ENCODE measurements around the gene PAM.

Gene PAM

GRCh38 chr5:102815540-102816332 is 60.6 kb downstream of the PAM start:
- DNase-seq, result peak; percentile 73 to 75

GRCh38 chr5:102818345-102818744 is 63.2 kb downstream of the PAM start:
- DNase-seq, result no peak

- DNase-seq, result no peak
Observed at GRCh38 chr5:102818934-102819333, 63.8 kb downstream of the PAM start.

GRCh38 chr5:102819634-102820033 is 64.5 kb downstream of the PAM start:
- no peak for DNase-seq

- DNase-seq, result no peak
Observed at GRCh38 chr5:102823441-102823874, 68.4 kb downstream of the PAM start.

- peak in 1 of 2 experiments; percentile 6 for DNase-seq
Observed at GRCh38 chr5:102826629-102827028, 71.5 kb downstream of the PAM start.

GRCh38 chr5:102830241-102830640 is 75.1 kb downstream of the PAM start:
- DNase-seq, result no peak

- no peak for DNase-seq
Observed at GRCh38 chr5:102832445-102832844, 77.3 kb downstream of the PAM start.

GRCh38 chr5:102833146-102833545 is 78.0 kb downstream of the PAM start:
- DNase-seq, result no peak

GRCh38 chr5:102834438-102834964 is 79.4 kb downstream of the PAM start:
- DNase-seq, result peak; percentile 64 to 82

- DNase-seq, result peak; percentile 25 to 30
Observed at GRCh38 chr5:102835717-102836116, 80.6 kb downstream of the PAM start.

GRCh38 chr5:102841021-102841420 is 85.9 kb downstream of the PAM start:
- DNase-seq, result no peak

- DNase-seq, result no peak
Observed at GRCh38 chr5:102843997-102844396, 88.9 kb downstream of the PAM start.

- DNase-seq, result no peak
Observed at GRCh38 chr5:102845041-102845440, 89.9 kb downstream of the PAM start.

- no peak for DNase-seq
Observed at GRCh38 chr5:102850503-102850902, 95.4 kb downstream of the PAM start.

- DNase-seq, result no peak
Observed at GRCh38 chr5:102853680-102854079, 98.6 kb downstream of the PAM start.

- DNase-seq, result peak; percentile 52 to 58
Observed at GRCh38 chr5:102855681-102856388, 100.7 kb downstream of the PAM start.

GRCh38 chr5:102856389-102856777 is 101.3 kb downstream of the PAM start:
- no peak for DNase-seq

- DNase-seq, result no peak
Observed at GRCh38 chr5:102857076-102857818, 102.1 kb downstream of the PAM start.

- no peak for DNase-seq
Observed at GRCh38 chr5:102858221-102858620, 103.1 kb downstream of the PAM start.

- DNase-seq, result no peak
Observed at GRCh38 chr5:102858808-102859207, 103.7 kb downstream of the PAM start.

- no peak for DNase-seq
Observed at GRCh38 chr5:102860035-102860434, 104.9 kb downstream of the PAM start.

GRCh38 chr5:102863058-102863457 is 108.0 kb downstream of the PAM start:
- DNase-seq, result no peak
